T-helper 2 cell treated with Interferon-gamma antibody and Interleukin-4, amounts not matched to agents 100 ng/mL and 5 ng/mL, for 36 hours (primary cell): Measurements from ENCODE around the gene CENPT. TPM values are rescaled to one million over a fixed set of nuclear protein-coding genes. Genes with fewer than 3 reads are reported as not detected.

ENCODE experiments used
- intact Hi-C: fragments of 100-400 bp; cut with micrococcal nuclease; formaldehyde crosslinking; loops from one replicate; pipeline ENCODE4 v1.15.1; 2023
- total RNA-seq: library from RNA; stranded (reverse); gene quantifications from 2 replicates; pipeline ENCODE4 v1.2.3, GENCODE V29; 2022

The CENPT gene, protein sequence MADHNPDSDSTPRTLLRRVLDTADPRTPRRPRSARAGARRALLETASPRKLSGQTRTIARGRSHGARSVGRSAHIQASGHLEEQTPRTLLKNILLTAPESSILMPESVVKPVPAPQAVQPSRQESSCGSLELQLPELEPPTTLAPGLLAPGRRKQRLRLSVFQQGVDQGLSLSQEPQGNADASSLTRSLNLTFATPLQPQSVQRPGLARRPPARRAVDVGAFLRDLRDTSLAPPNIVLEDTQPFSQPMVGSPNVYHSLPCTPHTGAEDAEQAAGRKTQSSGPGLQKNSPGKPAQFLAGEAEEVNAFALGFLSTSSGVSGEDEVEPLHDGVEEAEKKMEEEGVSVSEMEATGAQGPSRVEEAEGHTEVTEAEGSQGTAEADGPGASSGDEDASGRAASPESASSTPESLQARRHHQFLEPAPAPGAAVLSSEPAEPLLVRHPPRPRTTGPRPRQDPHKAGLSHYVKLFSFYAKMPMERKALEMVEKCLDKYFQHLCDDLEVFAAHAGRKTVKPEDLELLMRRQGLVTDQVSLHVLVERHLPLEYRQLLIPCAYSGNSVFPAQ
- 54.2 and 54.4 TPM in 2 replicates for total RNA-seq

GRCh38 chr16:67847064-67847861, at the start of gene CENPT:
Gene CENPT (minus strand): TSS chr16:67847693. CDS start chr16:67833859, 13,834 bp downstream.
- intact Hi-C loops = loop anchor here (2.0 to 10.0 kb wide), 2 partner anchors 26 to 182 kb away; partner anchors contain the start of genes ACD, C16orf86, EDC4 and ENKD1

DNA sequence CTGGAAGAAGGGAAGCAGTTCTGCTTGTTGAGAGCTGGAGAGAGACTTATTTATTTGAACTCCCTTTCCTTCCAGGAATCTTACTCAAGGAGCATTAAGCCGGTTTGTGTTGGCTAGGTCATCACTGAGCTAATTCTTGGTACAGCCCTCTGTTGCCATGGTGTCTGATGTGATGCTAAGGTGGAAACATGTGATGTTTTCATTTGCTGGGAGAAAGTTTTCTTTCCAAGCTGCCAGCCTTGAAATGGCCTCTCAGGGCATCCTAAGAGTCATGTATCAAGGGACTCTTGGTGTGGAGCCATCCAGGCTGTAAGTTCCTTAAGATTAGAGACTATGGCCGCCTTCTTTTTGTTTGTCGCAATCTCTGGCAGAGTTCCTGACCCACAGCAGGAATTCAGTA, 49.7 kb upstream of the CENPT start:
- intact Hi-C loops = no loop called here

GRCh38 chr16:67893743-67894399, 46.4 kb upstream of the CENPT start:
- intact Hi-C loops = loop anchor here (1.0 kb wide), 3 partner anchors 41 to 74 kb away; partner anchors contain the start of genes NUTF2 and SLC12A4

DNA sequence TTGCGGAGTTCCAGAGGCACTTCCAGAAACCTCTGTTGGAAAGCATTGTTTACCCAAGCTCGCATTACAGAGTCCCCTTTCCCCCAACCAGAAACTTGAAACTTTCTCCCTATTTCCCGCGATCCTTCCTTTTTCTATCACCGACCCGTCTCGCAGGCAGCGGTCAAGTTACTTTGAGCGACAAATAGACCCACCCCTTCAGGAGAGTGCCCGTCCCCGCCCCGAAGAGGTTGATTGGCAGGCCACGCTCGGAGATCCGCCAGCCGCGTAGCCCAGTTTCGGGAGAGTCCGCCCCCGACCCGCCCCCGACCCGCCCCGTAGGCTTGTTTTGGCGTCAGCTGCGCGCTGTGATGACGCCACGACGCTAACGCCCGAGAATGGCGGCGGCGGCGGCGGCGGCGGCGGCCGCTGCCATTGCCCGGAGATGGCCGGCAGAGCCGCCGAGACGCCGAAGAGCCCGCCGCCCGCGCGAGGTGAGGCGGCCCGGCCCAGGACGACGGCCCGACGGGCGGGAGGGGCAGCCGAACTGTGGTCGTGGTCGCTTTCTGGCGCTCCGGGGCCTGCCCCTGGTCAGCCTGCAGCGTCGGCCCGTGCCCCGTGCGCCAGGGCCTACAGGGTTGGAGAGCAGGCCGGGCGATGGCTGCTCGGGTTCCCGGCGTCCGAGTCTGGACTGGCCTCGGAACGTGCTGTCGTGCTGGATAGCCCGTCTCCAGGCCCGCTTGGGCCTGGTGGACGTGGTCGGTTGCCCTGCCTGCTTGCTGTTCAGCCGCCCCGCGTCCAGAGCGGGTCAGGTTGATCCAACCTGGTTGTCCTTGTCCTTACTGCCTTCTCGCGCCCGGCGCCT, 45.6 kb upstream of the CENPT start, which contains the start of gene PSKH1:
Gene PSKH1, plus strand, starts transcription at position 356 of the 844 bp plus-strand sequence. CDS start 15,496 bp downstream, outside the sequence.
- intact Hi-C loops = loop anchor here (1.0 kb wide), 3 partner anchors 42 to 75 kb away; partner anchors contain the start of genes NUTF2 and SLC12A4

DNA sequence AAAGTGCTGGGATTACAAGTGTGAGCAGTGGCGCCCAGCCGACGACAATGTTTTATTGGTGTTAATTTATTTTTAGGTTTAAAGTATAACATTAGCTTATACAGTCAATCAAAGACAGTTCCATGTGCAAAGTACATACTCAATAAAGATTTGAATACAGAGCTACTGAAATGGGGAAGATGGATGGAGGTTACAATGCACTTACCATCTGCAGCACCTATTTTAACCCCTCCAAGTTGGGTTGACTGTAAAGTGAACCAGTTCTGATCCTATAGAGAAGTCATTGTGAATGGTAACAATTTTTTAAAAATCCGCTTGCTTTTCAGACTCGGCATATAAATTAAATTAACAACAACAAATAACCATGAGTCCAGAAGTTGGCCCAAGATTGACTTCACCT, 44.9 kb upstream of the CENPT start:
- intact Hi-C loops = no loop called here

DNA sequence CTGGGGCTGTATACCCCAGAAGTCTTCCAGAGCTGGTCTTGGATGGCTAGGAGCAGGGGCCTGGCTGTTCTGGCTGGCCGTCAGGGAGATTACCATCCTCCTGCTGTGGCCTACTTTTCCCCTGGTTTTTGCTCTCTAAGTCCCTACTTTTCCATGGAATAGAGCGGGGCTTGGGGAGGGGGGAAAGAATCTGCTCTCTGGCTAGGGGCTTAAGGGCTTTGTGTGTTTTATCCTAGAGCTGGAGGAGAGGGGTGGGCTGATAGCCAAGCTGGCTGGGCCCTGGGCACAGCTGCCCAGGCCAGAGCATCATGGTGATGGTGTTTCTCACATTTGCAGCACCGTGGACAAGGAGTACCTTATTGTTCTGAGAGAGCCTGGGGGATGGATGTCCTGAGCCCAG, 40.8 kb upstream of the CENPT start:
- intact Hi-C loops = no loop called here

- intact Hi-C loops = no loop called here
Measured at GRCh38 chr16:67886387-67886786, 38.9 kb upstream of the CENPT start.

GRCh38 chr16:67885976-67886375, 38.5 kb upstream of the CENPT start:
- intact Hi-C loops = no loop called here

DNA sequence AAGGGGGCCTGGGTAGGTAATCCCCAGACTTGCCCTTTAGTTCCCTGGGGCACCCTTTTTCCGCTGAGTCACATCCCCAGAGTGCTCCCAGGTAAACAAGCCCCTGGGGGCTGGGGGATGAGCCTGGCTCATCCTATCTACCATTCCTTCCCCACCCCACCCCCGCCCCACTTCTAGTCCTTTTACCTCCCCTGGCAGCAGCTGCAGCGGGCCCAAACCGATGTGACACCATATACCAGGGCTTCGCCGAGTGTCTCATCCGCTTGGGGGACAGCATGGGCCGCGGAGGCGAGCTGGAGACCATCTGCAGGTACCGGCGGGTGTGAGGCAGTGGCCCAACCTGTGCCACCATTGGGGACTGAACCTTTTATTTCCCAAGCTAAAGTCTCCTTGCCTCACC, 38.1 kb upstream of the CENPT start:
- intact Hi-C loops = no loop called here

DNA sequence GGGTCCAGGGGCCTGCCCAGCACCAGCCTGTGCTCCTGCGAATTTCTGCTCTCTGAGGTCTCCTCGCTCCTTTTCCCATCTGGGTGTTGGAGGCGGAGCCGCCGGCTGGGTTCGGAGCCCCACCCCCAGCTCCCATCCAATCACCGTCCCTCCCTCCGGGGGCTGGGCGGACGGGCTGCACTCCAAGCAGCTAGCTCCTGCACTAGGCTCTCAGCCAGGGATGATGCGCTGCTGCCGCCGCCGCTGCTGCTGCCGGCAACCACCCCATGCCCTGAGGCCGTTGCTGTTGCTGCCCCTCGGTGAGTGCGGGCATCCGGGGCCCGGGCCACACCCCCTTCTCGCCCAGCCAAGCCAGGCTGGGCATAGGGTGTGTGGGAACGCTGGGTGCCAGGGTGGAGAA, 37.2 kb upstream of the CENPT start, which contains the start of gene NRN1L:
Gene NRN1L, plus strand, starts transcription at position 202 of the 400 bp plus-strand sequence. Its CDS starts 19 bp downstream, at position 221.
- intact Hi-C loops = no loop called here

GRCh38 chr16:67883872-67884261, 36.4 kb upstream of the CENPT start:
- intact Hi-C loops = loop anchor here (1.0 kb wide), 2 partner anchors 44 to 156 kb away; no protein-coding TSS in a partner anchor

GRCh38 chr16:67883146-67883871, 35.8 kb upstream of the CENPT start:
- intact Hi-C loops = loop anchor here (1.0 kb wide), 2 partner anchors 45 to 157 kb away; no protein-coding TSS in a partner anchor

GRCh38 chr16:67882374-67883145, 35.1 kb upstream of the CENPT start:
- intact Hi-C loops = loop anchor here (1.0 kb wide), 2 partner anchors 46 to 158 kb away; no protein-coding TSS in a partner anchor

- intact Hi-C loops = no loop called here
Measured at GRCh38 chr16:67881621-67882161, 34.2 kb upstream of the CENPT start.

DNA sequence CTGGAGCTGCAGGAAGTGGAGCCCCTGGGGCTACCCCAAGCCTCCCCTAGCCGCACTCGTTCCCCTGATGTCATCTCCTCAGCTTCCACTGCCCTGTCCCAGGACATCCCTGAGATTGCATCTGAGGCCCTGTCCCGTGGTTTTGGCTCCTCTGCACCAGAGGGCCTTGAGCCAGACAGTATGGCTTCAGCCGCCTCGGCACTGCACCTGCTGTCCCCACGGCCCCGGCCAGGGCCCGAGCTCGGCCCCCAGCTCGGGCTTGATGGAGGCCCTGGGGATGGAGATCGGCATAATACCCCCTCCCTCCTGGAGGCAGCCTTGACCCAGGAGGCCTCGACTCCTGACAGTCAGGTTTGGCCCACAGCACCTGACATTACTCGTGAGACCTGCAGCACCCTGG, 33.1 kb upstream of the CENPT start:
- intact Hi-C loops = no loop called here

GRCh38 chr16:67879936-67880335, 32.4 kb upstream of the CENPT start:
- intact Hi-C loops = no loop called here

GRCh38 chr16:67879462-67879861, 32.0 kb upstream of the CENPT start:
- intact Hi-C loops = no loop called here

- intact Hi-C loops = no loop called here
Measured at GRCh38 chr16:67878846-67879245, 31.4 kb upstream of the CENPT start.
